ENCODE results near the gene SARDH.

Gene SARDH

DNA sequence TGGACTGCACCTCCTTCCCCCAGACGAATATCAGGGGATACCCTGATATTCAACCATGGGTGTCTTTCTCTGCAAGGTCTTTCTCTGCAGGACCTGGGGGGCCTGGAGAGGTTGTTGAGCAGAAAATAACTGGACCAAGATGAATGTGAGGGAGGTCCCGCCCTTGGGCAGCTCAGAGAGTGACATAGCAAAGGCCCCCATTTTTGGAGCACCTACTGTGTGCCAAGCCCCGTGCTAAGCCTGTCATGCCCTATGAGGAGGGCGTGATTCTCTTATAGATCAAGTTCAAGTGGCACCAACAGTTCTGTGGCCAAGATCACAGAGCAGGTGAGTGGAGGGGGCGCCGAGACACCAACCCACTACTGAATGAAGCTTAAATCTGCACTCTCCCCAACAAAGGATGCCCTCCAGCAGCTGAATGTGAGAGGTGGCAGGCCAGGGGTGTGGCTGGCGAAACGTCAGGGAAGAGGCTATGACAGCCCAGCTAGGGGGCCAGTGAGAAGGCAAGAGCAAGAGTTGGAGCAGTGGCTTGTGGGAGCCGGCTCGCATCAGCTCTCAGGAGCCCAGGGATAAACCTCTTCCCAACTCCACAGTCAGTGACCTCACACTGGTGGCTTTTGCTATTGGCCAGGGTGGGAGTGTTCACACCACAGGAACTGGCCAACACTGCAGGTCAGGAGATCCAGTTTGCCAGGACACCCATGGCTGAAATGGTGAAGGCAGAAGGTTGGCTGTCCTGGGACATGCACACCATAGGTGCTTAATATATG is 5.3 kb downstream of the SARDH start:
- DNase-seq, result no peak

DNA sequence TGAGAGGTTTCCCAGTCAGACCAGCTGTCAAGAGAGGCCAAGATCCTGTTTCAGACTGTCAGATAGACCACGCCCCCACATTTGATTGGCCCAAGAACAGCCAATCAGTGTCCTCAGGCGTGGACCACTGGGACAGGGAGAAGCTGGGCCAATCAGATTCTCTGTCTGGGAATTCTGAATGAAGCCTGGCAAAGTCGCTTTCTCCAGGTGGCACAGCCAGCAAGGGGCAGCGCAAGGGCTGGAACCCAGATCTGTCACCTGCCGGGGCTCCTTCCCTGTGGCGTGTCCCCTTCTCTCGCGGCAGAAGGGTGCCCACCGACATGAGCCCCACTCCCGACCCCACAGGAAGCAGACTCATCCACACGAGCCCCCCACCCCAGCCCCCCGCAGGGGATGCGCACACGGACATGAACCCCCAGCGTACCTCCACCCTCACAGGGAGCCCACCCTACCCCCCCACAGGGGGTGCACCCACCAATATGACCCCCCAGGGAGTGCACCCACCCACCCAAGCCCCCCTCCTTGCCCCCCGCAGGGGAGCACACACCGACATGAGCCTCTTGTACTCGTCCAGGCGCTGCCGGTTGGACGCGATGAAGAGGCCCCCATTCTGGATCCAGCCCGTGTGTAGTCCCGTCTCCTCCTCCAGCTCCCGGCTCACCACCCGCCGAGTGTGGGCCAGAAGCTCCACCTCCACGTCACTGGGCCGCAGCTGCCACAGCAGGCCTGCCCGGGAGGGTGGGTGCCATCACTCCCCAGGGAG is 6.1 kb downstream of the SARDH start:
- DNase-seq, result peak; percentile 12 to 74

DNA sequence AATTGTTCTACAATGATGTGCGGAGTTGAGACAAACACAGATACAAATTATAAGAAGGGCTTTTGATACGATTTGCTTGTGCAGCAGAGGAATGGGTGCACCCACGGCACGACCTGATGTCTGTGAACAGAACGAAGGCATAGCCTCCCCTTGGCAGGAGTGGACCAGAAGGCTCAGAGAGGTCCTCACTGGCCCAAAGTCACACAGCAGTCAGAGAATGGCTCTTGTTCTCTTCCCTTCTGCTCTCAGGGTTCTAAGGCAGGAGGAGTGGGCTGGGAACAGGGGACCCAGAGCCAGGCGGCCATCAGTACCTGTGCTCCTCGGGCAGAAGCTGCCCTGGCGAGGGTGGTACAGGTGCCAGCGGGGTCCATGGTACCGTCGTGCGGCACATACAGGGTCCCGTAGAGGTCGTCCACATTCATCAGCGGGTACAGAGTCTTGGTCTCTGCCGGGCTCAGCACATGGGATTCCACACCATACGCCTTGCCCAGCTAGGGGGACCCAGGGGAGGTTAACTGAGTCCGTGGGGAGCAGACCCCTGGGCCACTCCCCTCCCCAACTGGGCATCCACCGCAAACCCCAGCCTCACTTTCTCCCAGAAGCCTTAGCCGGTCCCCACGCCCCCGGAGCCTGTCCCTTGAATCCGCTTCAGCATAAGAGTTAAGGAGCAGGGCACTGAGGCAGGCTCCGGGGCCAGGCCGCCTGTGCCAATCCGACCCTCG is 7.0 kb downstream of the SARDH start:
- DNase-seq, result no peak

DNA sequence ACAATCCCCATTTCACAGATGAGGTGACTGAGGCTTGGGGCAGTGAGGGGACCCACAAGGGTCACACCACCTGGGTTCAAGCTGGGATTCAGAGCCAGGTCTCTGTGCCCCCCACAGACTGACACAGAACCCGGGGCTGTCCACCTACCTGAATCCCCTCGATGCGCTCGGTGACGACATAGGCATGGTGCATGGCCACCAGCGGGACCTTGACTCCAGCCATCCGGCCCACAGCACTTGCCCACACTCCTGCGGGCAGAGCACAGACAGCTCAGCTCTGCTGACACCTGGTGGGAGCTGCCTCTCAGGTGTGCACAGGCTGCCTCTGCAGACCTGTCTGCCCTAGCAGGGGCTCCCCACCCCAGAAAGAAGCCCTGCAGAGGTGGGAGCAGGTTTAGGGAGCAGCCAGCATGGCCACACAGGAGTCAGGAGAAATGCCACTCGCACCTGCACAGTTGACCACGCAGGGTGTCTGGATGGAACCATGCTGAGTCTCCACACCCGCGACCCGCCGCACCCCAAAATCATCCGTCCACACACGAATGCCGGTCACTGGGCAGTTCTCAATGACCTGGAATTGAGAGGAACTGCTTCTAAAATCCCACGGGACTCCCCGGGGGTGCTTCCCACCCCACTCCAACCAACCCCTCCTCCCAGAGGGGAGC is 8.4 kb downstream of the SARDH start:
- no peak for DNase-seq

DNA sequence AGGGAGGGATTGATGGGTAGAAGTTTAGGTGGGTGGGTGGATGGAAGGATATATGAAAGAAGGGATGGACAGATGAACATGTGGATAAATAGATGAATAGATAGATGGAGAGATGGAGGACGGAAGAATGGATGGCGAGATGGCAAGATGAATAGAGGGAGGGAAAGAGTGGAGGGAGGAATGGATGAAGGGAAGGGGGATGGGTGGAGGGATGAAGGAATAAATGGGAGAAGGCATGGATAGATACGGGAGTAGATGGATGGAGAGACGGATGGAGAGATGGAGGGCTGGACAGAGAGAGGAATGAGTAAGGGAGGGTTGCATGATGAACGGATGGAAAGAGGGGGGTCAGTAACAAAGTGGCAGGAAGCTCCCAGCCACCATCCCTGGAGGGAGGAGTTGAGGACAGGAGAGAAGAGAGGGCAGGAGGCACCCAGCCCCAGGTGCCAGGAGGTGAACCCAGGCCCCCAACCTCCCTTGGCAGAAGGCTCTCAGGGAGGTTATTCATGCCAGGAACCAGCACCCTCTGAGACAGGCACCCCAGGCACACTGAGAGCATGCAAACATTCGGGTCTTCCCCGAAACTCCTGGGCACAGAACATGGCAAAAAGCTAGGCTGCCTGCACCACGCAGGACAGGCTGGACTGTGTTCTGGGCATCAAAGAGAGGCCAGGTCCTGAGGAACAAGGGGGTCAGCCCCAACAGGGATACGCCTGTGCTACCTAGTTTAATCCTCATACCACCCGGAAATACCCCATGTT is 9.1 kb downstream of the SARDH start:
- DNase-seq, result no peak

DNA sequence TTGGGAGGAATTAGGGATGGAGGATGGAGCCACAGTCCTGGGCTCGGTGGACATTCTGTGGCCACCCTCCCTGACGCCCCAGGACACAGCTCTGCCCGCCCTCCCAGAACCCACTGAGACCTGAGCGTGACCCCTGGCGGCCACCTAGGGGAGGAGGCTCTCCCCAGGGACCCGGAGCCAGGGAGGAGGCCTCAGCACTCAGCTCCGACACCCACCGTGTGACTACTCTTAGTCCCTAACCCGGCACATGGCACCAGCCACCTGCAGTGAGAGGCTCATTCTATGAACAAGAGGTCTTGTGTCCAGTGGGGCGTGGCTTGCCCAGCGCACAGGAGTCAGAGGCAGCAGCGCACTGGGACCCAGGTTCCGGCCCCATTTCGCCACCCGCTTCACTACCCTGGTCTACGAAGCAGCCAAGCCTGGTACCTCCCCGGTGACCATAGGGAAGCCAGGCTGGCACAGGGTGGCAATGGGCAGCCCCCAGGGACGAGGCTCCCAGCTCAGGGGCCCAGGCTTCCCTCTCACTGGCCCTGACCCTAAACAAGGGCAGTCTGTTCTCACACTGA is 10.2 kb downstream of the SARDH start:
- DNase-seq, result no peak

DNA sequence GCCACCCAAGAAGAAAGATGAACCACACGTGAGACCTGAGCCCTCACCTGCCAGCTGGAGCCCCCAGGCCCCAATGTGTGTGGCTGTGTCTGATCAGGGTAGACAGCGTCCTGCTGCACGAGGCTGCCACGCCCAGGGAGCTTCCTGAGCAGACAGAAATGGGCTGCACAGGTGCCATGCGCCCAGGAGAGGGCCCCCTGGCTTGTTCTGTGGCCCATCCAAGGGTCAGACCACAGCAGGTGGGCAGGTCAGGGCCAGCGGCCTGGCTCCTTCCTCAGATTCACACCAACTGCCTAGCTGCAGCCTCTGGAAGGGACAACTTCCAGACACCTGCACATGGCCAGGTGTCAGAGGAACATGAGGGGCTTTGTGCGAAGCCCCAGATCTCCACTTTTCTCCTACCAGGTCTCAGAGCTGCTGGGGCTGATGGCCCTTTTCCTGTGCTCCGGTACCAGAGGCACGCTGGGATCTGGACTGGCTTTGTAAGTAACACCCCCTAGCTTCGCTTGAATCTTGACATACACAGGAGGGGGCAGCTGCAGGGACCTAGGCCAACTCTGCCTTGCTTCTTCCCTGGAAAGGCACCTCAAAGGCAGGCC is 10.8 kb downstream of the SARDH start:
- DNase-seq, result no peak

DNA sequence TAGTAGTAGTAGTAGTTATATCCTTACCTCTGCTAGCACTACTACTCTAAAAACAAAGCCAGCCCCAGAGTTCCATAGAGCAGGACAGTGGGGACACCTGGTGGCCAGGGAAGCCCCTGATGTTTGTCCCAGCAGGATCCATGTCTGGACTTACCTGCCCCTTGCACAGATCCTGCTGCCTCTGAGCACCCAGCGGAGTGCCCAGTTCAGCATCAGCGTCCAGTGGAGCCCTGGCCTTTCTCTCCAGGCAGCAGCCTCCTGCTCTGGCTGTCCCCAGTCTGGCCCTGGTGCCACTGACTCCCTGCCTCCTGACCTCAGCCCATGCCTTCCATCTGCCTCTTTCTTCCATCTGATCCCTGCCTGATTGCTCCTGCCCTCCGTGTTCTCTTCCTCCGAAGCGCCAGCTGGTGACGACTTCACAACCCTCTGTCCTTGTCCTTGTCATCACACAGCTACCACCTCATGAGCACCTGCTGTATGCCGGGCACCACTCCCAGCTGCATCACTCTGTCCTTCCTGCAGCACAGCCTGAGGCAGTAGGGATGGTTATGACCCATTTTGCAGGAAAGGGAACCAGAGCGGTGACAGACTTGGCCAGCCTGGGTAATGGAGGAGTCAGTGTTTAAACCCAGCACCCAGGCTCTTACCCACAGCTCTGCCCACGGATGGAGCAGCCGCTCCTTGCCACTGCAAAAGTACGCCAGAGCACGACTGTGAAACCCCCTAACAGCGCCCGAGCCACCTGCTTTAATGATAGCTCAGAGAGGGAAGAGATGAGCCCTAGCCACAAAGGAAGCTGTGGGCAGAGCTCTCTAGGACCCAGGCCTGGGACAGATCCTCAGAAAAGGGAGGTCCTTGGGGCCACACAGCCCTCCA is 11.5 kb downstream of the SARDH start:
- peak in 1 of 2 experiments; percentile 50 for DNase-seq

DNA sequence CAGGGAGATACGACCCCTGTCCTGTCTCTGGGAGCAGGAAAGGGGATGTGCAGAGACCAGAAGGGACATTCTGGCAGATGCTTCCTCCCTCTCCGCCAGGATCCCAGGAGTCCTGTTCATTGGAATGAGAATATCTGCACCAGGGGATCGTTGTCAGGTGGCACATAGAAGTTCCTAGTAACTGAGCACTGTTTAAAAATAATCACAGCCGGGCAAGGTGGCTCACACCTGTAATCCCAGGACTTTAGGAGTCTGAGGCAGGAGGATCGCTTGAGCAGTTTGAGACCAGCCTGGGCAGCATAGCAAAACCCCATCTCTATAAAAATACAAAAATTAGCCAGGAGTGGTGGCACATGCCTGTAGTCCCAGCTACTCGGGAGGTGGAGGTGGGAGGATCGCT is 12.3 kb downstream of the SARDH start:
- DNase-seq, result no peak

DNA sequence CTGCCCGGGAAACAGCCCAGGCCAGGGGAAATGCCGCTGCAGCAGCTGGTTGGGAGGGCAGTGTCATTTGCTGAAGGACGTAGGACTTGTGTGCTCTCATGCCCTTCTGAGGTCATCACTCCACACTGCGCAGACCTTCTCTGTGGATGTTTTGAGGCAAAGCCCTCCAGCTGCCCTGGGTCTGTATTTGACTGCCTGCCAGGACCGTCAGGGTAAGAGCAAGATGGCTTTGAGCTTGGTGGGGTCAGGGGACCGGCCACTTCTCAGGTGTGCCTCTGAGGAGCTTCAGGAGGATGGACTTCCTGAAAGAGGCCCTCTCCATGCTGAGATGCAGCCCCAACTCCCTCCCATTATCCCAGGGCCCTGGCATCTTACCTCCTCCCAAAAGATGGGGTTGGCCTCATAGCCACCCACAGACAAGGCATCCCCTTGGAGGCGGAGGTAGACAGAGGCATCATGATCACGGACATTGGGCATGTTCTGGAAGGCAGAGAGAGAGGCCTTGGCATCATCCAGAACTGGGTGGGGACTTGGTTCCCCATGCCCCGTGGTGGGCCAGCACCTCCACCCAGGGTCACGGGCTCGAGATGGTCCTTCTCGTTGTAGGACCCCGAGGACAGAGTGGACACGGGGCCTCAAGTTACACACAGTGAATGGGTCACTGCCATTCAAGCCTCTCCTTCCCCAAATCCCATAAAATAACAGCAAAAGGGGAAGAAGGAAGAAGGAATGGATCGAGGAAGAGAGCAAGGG is 19.4 kb downstream of the SARDH start:
- DNase-seq, result no peak

DNA sequence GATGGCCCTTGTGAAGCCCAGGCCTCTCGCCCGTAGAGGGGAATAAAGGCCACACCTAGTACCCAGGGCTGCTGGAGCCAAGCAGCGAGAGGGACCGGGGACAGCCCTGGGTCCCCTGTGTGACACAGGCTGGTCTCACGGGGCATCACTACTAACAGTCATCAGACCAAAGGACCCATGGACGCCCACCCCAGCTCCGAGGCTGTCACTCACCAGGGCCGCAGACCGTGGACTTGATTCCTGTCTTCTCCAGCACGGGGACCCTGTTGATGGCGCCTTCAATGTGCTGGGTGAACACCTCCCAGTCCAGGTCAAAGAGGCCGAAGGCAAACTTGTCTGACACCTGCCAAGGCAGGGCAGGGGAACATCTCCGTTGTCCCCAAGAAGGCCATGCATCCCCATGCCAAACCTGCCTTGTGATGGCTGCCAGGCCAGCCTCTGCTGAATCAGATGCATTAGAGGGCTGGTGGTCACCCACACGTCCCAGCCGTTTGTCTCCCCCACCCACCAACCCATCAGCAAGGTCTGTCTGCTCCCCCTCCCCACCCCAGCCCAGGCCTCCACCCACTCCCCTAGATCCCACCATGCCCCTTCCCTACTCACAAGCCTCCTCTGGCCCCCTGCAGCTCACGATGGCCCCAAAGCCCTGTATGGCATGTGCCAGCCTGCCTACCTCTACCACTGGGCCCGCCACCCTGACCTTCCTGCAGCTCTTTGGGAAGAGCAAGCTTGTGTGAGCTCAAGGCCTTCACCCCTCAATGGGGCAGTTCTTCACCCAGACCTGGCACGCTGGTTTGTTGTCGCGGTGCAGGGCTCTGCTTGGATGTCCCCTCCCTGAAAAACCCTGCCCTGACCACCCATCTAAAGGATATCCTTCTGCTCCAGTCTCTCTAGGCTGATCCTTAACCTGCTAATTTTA is 20.8 kb downstream of the SARDH start:
- DNase-seq, result no peak

DNA sequence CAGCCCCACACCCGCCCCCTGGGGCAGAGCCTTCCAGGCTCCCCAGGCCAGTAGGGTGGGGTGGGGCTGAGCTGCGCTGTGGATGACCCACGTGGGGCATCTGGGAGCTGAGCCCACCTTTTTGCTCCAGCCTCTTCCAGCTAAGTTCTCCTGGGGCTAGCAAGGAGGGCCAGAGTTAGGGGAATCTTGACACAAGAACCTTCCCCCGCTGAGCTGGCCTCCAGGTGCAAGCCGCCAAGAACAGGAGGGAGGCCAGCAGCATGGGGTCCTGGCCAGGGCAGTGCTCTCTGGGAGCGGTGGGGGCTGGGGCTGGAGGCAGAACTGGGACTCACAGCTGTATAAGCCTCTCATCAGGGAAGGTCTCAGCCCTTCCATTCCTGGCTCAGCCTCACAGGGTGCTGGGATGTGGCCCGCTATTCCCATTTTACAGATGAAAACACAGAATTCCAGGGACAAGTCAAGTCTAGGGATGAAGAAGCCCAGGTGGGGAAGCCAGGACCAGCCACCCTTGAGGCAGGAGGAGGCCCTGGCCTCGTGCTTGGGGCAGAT is 21.5 kb downstream of the SARDH start:
- no peak for DNase-seq

DNA sequence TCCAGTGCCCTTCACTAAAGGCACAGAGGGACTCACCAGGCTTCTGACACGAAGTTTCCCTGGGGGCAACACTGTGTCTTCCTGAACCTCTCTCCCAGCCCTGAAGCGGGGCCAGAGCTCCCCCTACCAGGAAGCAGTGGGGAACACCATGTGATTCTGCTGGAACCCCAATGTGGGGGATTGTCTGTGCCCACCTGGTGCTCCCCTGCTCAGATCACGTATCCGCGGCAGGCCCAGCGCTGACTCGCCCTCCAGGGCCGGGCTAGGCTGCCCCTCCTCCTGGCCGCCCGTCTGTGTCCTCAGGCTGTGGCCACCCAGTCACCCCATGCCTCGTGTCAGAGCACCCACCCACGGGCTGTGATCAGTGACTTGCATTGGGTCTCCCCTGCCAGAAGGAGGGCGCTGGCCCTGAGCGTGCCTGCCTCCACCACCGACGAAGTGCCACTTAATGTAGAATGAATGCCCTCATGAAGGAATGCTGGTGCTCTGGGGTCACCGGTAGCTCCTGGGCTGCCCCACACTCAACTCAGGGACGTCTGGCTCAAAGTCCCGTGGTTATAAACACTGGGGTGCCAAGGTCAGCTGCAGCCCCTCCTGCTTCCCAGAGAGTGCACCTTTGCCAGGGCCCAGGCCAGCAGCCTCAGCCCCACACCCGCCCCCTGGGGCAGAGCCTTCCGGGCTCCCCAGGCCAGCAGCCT is 22.1 kb downstream of the SARDH start:
- DNase-seq, result no peak

DNA sequence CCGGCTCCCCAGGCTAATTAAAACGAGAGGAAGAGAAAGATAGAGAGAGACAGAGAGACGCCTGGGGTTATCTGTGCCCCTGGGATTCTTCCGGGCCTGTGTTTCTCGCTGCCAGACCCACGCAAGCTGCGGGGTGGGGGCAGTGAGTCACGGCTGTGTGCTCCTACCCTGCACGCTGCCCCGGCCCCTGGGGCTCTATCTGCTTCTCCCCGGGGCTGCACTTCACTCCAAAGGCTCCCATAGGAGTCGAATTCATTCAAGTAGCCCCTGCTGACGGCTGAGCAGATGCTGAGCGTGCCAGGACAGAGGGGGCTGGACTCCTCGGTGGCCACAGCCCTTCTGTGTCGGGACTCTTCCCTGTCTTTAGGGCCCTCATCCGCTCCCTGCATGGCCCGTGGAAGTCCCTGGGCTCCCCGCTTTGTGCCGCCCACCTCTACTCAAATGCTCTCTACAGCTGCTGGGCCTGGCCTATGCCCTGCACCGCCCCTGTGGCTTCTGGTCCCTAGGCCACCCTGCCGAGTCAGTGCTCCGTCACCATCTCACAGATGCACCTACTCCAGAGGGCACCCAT is 22.8 kb downstream of the SARDH start:
- no peak for DNase-seq

DNA sequence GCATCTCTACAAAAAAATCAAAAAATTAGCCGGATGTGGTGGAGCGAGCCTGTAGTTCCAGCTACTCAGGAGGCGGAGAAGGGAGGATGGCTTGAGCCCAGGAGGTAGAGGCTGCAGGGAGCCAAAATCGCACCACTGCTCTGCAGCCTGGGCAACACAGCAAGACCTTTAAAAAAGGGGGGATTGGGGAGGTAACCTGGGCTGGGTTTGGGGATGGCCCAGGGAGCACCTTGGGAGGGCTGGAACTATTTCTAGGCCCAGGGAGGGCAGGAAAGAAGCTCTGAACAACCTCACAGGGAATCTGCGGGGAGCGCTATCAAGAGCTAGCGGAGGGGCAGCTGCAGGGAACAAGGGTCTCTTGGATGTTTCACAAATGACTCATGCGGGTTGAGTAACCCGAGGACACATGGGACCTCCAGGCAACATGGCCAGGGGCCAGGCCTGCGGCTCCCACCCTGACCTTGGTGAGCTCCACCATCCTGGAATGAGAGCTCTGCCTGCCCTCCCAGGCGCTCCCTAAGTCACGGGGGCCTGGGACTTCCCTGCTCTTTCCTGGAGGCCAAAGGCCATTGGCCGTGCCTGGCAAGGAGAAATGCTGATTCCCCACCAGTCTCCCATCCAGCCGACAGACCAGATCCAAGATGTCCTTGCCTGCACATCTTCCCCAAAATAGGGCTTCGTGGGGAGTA is 23.4 kb downstream of the SARDH start:
- DNase-seq, result no peak

DNA sequence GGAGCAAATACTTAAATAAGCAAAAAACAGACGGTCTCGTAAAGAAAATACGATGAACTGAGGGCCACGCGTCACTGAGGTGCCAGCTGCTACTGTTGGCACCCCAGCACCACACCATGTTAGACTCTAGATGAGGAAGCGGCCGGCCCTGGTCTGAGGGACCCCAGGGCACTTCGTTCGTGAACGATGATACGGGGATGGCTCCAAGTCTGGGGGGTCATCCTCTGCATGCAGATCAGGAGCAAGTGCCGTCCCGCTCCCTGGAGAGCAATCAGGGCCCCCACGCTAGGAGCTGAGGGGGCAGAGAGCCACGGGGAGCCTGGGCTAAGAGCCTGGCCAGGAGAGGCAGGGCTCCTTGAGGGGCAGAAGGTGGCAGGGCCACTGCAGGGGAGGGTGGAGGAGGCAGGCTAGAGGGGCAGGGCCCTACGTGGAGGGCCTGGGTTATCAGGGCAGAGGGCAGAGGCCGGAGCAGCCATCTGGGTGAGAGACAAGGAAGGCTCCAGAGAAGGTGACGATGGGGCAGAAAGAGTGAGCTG is 24.1 kb downstream of the SARDH start:
- DNase-seq, result no peak

All from NCI-H187 (cell line).